LHCN-M2 (cell line): ENCODE measurements around the gene EXOC4. TPM values are rescaled to one million over a fixed set of nuclear protein-coding genes. Genes with fewer than 3 reads are reported as not detected.

Source experiments
- DNase-seq: peaks from one replicate; pipeline ENCODE4 v3.0.0-alpha.2; 2012; ENCODE audit warnings: low read depth
- total RNA-seq: library from RNA; depleted of rRNA; stranded (reverse); fragments of >200 nt; gene quantifications from 2 replicates; pipeline ENCODE4 v1.2.3, GENCODE V29; 2014

The EXOC4 gene
- total RNA-seq, 1 experiment from 2014 or later = 78.0 TPM

- no peak for DNase-seq
Measured at GRCh38 chr7:133536450-133536849, 283.6 kb downstream of the EXOC4 start.

GRCh38 chr7:133539016-133539415 lies 286.1 kb downstream of the EXOC4 start:
- DNase-seq = no peak

- DNase-seq = peak; percentile 74
Measured at GRCh38 chr7:133540096-133540860, 287.4 kb downstream of the EXOC4 start.

- DNase-seq = no peak
Measured at GRCh38 chr7:133542209-133542780, 289.4 kb downstream of the EXOC4 start.

- no peak for DNase-seq
Measured at GRCh38 chr7:133543657-133544056, 290.8 kb downstream of the EXOC4 start.

- DNase-seq = peak; percentile 59
Measured at GRCh38 chr7:133545618-133546017, 292.7 kb downstream of the EXOC4 start.

GRCh38 chr7:133547981-133548380 lies 295.1 kb downstream of the EXOC4 start:
- no peak for DNase-seq

GRCh38 chr7:133549633-133550032 lies 296.8 kb downstream of the EXOC4 start:
- no peak for DNase-seq

- no peak for DNase-seq
Measured at GRCh38 chr7:133550145-133550544, 297.3 kb downstream of the EXOC4 start.

GRCh38 chr7:133550811-133551210 lies 297.9 kb downstream of the EXOC4 start:
- DNase-seq = no peak

- DNase-seq = no peak
Measured at GRCh38 chr7:133551466-133551865, 298.6 kb downstream of the EXOC4 start.

- no peak for DNase-seq
Measured at GRCh38 chr7:133552079-133552478, 299.2 kb downstream of the EXOC4 start.

GRCh38 chr7:133554330-133554729 lies 301.5 kb downstream of the EXOC4 start:
- DNase-seq = no peak

GRCh38 chr7:133556048-133556447 lies 303.2 kb downstream of the EXOC4 start:
- no peak for DNase-seq

- no peak for DNase-seq
Measured at GRCh38 chr7:133556553-133556952, 303.7 kb downstream of the EXOC4 start.

GRCh38 chr7:133560900-133561299 lies 308.0 kb downstream of the EXOC4 start:
- no peak for DNase-seq

- DNase-seq = no peak
Measured at GRCh38 chr7:133561396-133561795, 308.5 kb downstream of the EXOC4 start.

- DNase-seq = no peak
Measured at GRCh38 chr7:133562621-133563020, 309.7 kb downstream of the EXOC4 start.

- DNase-seq = no peak
Measured at GRCh38 chr7:133563251-133563650, 310.4 kb downstream of the EXOC4 start.

GRCh38 chr7:133564484-133564883 lies 311.6 kb downstream of the EXOC4 start:
- no peak for DNase-seq

GRCh38 chr7:133568544-133568943 lies 315.7 kb downstream of the EXOC4 start:
- DNase-seq = no peak

- peak; percentile 56 for DNase-seq
Measured at GRCh38 chr7:133570321-133570720, 317.4 kb downstream of the EXOC4 start.

- DNase-seq = no peak
Measured at GRCh38 chr7:133571076-133571475, 318.2 kb downstream of the EXOC4 start.
